Measurements from ENCODE around the gene LCP1.

DNA sequence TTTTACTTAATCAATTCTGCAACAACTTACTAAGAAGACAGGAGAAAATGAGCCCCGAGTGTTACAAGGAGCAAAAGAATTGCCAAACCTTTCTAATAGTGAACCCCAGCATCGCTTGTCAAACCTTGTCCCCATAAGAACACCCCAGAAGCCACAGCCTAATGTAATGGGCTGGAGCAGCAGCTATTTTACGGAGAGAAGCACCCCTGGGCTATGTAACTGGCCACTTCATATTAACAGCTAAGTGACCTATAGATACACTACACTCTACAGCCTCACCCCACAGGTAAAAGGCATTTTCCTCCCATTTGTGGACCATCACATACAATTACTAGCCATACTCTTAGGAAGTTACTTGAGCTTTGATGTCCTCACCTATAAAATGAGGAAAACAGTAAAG is 49.9 kb downstream of the LCP1 start:
- TF ChIP-seq, protein P1, sequence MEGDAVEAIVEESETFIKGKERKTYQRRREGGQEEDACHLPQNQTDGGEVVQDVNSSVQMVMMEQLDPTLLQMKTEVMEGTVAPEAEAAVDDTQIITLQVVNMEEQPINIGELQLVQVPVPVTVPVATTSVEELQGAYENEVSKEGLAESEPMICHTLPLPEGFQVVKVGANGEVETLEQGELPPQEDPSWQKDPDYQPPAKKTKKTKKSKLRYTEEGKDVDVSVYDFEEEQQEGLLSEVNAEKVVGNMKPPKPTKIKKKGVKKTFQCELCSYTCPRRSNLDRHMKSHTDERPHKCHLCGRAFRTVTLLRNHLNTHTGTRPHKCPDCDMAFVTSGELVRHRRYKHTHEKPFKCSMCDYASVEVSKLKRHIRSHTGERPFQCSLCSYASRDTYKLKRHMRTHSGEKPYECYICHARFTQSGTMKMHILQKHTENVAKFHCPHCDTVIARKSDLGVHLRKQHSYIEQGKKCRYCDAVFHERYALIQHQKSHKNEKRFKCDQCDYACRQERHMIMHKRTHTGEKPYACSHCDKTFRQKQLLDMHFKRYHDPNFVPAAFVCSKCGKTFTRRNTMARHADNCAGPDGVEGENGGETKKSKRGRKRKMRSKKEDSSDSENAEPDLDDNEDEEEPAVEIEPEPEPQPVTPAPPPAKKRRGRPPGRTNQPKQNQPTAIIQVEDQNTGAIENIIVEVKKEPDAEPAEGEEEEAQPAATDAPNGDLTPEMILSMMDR (IDR thresholded peaks at IDR 0.05 in 4 of 5, conservative IDR thresholded peaks at IDR 0.05 in 1 of 5), result no peak
- TF ChIP-seq POLR2A (IDR thresholded peaks at IDR 0.05), result no peak
